Lung (tissue), 12 donors: Measurements from ENCODE around the gene TOPBP1. TPM values are rescaled to one million over a fixed set of nuclear protein-coding genes. Genes with fewer than 3 reads are reported as not detected.

Source experiments
- ATAC-seq: fragments of 200-7000 bp; cut with Tn5 transposase; one replicate; pipeline ENCODE4 v1.9.1; 2020; ENCODE audit warnings: moderate number of reproducible peaks; ENCODE audit not compliant: insufficient read depth, low FRiP score
- DNase-seq, 3 donors: peaks; one replicate each; pipeline ENCODE4 v3.0.0-alpha.2; 2013 to 2017
- H3K27ac ChIP-seq, 2 donors: one replicate each; pipeline ENCODE4 v1.5.1; 2013; ENCODE audit warnings: mild to moderate bottlenecking in 2 of 2, moderate library complexity in 2 of 2, control low read depth in 1 of 2, inconsistent platforms in 1 of 2, low read depth in 1 of 2, low read length in 1 of 2
- H3K27me3 ChIP-seq, 3 donors: one replicate each; pipeline ENCODE4 v1.5.1; 2013; ENCODE audit warnings: low read length in 2 of 3; ENCODE audit not compliant: control insufficient read depth in 3 of 3, insufficient read depth in 3 of 3
- H3K36me3 ChIP-seq, 4 donors: one replicate each; pipeline ENCODE4 v1.5.1; 2013; ENCODE audit warnings: low read length in 4 of 4, mild to moderate bottlenecking in 1 of 4, moderate library complexity in 1 of 4; ENCODE audit not compliant: control insufficient read depth in 4 of 4, insufficient read depth in 4 of 4
- H3K4me1 ChIP-seq, 5 donors: one replicate each; pipeline ENCODE4 v1.5.1; 2013; ENCODE audit warnings: low read length in 5 of 5, mild to moderate bottlenecking in 2 of 5, moderate library complexity in 1 of 5; ENCODE audit not compliant: control insufficient read depth in 5 of 5, insufficient read depth in 5 of 5
- H3K4me3 ChIP-seq: one replicate; pipeline ENCODE4 v1.5.1; 2013; ENCODE audit warnings: mild to moderate bottlenecking, control low read depth, moderate library complexity
- H3K9ac ChIP-seq, 2 donors: one replicate each; pipeline ENCODE4 v1.5.1; 2013; ENCODE audit warnings: low read length in 2 of 2, control low read depth in 1 of 2; ENCODE audit not compliant: insufficient read depth in 1 of 2
- H3K9me3 ChIP-seq, 4 donors: one replicate each; pipeline ENCODE4 v1.5.1; 2013; ENCODE audit warnings: low read length in 3 of 4, mild to moderate bottlenecking in 1 of 4, moderate library complexity in 1 of 4; ENCODE audit not compliant: control insufficient read depth in 4 of 4, insufficient read depth in 3 of 4
- WGBS, 2 donors: extraction: QIAGEN DNeasy Blood & Tissue Kit; methylation state at CpG; one replicate each; pipeline ENCODE4 v1.1.7; 2013; 5-methylcytosine and 5-hydroxymethylcytosine counted together
- polyA plus RNA-seq, 2 donors: library from polyadenylated mRNA; stranded (reverse); fragments of 200-250 nt; gene quantifications; one replicate each; pipeline ENCODE4 v1.2.1, GENCODE V29; 2013
- total RNA-seq, 2 donors: library from RNA; depleted of rRNA in 1 of 2; stranded (reverse); fragments of >200 nt in 1 of 2; gene quantifications; one replicate each; pipeline ENCODE4 v1.2.1, GENCODE V29; 2014 to 2021
- TF ChIP-seq, protein P1 (sequence below): IDR thresholded peaks from 2 replicates; pipeline ENCODE4 v1.5.1; 2012; ENCODE audit warnings: mild to moderate bottlenecking; ENCODE audit errors: control extremely low read depth, extremely low read depth
- donor health status: control.
- donor health status: control.
- donor health status: Bipolar disorder and iron deficiency.
- donor health status: healthy.
- donor health status: DM: yes; HTN: yes; CAD: no.

The TOPBP1 gene
- total and polyA plus RNA-seq, 4 donors: 6.9 to 45.4 (median 13.7) TPM

DNA sequence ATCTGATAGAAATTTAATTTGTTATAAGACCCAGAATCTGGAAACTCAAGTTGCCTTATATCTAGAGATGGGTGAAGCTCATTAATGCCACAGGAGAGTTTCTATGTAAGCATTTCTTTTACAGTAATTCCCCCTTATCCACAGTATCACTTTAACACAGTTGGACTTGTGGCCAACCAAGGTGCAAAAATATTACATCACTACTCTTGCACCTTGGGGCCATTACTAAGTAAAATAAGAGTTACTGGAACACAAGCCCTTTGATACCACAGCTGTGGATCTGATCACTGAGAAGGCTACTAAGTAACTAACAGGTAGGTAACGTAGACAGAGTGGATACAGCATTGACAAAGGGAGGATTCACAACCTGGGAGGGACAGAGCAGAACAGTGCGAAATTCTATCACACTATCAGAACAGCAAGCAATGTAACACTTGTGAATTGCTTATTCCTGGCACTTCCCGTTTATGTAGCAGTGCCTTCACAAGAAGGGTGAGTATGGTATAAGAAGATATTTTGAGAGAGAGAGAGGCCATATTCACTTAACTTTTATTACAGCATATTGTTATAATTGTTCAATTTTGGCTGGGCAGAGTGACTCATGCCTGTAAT is 33.9 kb upstream of the TOPBP1 start:
- TF ChIP-seq, protein P1, sequence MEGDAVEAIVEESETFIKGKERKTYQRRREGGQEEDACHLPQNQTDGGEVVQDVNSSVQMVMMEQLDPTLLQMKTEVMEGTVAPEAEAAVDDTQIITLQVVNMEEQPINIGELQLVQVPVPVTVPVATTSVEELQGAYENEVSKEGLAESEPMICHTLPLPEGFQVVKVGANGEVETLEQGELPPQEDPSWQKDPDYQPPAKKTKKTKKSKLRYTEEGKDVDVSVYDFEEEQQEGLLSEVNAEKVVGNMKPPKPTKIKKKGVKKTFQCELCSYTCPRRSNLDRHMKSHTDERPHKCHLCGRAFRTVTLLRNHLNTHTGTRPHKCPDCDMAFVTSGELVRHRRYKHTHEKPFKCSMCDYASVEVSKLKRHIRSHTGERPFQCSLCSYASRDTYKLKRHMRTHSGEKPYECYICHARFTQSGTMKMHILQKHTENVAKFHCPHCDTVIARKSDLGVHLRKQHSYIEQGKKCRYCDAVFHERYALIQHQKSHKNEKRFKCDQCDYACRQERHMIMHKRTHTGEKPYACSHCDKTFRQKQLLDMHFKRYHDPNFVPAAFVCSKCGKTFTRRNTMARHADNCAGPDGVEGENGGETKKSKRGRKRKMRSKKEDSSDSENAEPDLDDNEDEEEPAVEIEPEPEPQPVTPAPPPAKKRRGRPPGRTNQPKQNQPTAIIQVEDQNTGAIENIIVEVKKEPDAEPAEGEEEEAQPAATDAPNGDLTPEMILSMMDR: no peak
- Histone ChIP-seq H3K9me3 (no peaks in the 10 kb centered on the region), H3K27ac (no peak overlapping the region), H3K36me3 (no peaks in the 10 kb centered on the region), H3K4me1 (no peaks in the 10 kb centered on the region), H3K27me3 (no peaks in the 10 kb centered on the region), H3K4me3 (no peak overlapping the region), H3K9ac (no peak overlapping the region)
- WGBS, 2 donors: 88% methylated on average over 3 of the region's 3 CpGs
- ATAC-seq (no peak), DNase-seq (no peak)

DNA sequence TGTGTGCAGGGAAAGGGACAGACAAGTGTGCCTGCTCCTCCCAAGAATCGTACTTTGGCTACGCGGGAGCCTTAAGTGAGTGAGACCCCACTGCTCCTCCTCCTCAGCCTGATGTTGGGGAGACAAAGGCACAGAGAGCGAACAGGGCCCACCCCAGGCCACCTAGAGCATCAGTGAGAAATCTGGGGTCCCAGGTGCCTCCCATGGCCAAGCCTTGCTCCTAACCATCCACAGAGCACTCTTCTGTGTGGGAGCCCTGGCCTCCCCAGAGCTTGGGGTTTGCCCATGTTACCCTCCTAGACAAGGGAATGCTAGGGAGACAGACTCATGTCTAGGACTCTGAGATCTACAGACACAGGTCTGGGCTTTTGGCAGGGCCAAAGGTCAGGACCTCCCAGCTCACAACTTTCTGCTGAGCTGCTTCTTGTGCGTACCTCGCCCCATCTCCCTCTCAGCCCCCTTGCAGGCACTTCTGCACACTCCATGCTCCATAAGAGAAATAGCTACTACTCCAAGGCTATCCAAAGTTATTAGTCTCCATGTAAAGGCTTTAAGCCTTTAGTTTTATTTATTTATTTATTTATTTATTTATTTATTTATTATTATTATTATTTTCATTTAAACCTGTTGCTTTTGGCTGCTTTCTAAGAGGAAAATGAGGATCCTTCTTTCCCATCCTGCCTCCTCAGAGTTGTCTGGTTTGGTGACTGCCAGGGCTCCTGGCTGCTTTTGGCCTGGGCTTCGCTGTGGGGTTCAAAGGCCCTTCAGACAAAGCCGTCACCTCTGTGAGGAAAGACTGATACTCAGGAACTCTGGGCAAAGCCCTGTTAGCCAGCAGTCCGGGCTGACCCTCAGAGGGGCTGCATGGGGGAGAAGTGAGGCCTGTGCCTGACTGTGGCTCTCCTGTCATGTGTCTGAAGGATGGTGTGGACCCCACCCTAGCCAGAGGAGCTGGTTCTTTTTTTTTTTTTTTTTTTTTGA is 32.8 kb upstream of the TOPBP1 start:
- no peaks in the 10 kb centered on the region for H3K4me1 ChIP-seq
- H3K36me3 ChIP-seq: no peaks in the 10 kb centered on the region
- H3K27ac ChIP-seq: no peak overlapping the region
- H3K9me3 ChIP-seq: no peaks in the 10 kb centered on the region
- H3K9ac ChIP-seq: no peak overlapping the region
- TF ChIP-seq, protein P1: no peak
- 93% methylated on average over 9 of the region's 9 CpGs for WGBS, 2 donors
- no peak for ATAC-seq
- H3K27me3 ChIP-seq: no peaks in the 10 kb centered on the region
- H3K4me3 ChIP-seq: no peak overlapping the region
- no peak for DNase-seq

DNA sequence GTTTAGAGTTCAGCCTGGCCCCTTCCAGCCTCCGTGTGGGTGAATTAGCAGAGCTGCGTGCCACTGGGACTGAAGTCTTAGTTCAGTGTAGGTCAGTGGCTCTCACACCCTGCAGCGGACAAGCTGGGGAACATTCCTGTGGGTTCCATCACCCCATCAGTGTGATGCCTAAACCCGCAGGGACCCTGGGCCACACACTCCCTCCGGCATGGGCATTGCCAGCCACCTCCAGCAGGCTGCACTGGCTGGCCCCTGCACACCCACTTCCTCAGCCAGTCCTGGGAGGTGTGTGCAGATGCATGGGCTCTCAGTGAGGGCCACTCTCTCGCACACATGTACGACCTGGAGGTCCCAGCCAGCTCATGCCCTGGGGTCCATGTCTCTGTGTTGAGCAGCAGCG is 32.1 kb upstream of the TOPBP1 start:
- H3K4me1 ChIP-seq: no peaks in the 10 kb centered on the region
- no peak overlapping the region for H3K4me3 ChIP-seq
- no peak overlapping the region for H3K27ac ChIP-seq
- TF ChIP-seq, protein P1: no peak
- no peaks in the 10 kb centered on the region for H3K36me3 ChIP-seq
- ATAC-seq: no peak
- no peak overlapping the region for H3K9ac ChIP-seq
- 92 to 95% methylated on average over 8 of the region's 8 CpGs for WGBS, 2 donors
- DNase-seq: no peak
- H3K27me3 ChIP-seq: no peaks in the 10 kb centered on the region
- H3K9me3 ChIP-seq: no peaks in the 10 kb centered on the region
